ENCODE results near the gene SEMA4C.

GRCh38 chr2:96869281-96869821 lies 529 bp downstream of the SEMA4C start:
- no peak for TF ChIP-seq CTCF (IDR thresholded peaks at IDR 0.05)
- no peak for TF ChIP-seq POLR2AphosphoS5 (IDR thresholded peaks at IDR 0.05; ENCODE audit: low read depth, low read length)
- no peak for TF ChIP-seq NRF1 (IDR thresholded peaks at IDR 0.05; ENCODE audit: low read depth, low read length)
- TF ChIP-seq TCF12 (IDR thresholded peaks at IDR 0.05): no peak
- no peak for TF ChIP-seq TEAD4 (IDR thresholded peaks at IDR 0.05; ENCODE audit: borderline replicate concordance, insufficient read depth)
- TF ChIP-seq CHD2 (IDR thresholded peaks at IDR 0.05; ENCODE audit: low read length, partially characterized antibody): no peak
- no peak for TF ChIP-seq REST (IDR thresholded peaks at IDR 0.05; ENCODE audit: low read depth, low read length)
- TF ChIP-seq SMC3 (IDR thresholded peaks at IDR 0.05; ENCODE audit: low read depth, low read length): no peak
- 0 out of 2 replicates have a peak, but pooled peaks have one; percentile 6 for TF ChIP-seq SIN3A (IDR thresholded peaks at IDR 0.05; ENCODE audit: borderline replicate concordance, low read depth, low read length)
- no peak for TF ChIP-seq TAF1 (IDR thresholded peaks at IDR 0.05; ENCODE audit: borderline replicate concordance, low read depth, low read length)
- no peak for TF ChIP-seq EP300 (IDR thresholded peaks at IDR 0.05; ENCODE audit: borderline replicate concordance in 1 of 2, low read depth in 1 of 2, low read length in 1 of 2)
- no peak for TF ChIP-seq NFIC (IDR thresholded peaks at IDR 0.05; ENCODE audit: borderline replicate concordance)
- TF ChIP-seq RFX5 (IDR thresholded peaks at IDR 0.05; ENCODE audit: low read length): no peak

All from SK-N-SH (cell line).